ENCODE measurements around the gene CLEC16A.

CLEC16A gene

DNA sequence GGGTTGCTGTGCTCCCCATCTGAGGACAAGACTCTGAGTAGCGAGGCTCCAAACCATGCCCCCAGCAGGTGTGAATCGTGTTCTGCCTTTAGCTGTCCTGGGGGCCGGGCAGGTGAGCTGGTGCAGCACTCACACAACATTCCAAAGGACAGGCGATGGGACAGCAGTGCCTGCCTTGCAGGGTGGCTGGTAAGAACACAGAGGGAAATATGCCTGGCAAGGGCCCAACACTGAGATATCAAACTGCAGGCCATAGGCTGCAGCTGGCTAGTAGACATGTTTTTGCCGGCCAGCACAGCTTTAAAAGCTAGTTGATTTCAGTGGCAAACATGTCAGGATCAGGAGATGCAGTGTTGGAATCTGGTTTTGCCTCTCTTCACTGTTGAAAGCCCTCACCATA is 23.6 kb downstream of the CLEC16A start:
- DNase-seq = no peak

DNA sequence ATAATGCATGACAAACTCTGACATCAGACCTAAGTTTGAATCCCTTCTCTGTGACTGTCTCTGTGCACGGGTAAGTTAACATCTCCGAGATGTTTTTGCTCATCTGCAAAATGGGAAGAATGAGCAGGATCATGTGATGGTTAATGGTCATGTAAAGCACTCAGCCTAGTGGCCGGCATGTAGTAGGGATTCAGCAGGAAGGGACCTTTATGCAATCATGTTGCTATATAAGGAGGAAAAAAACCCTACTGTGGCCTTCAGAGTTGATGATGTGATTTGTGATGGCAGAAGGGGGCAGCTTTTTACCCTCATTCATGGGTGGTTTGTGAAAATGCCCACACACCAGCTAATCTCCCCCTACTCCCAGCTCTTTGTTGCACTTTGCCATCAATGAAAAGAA is 24.1 kb downstream of the CLEC16A start:
- no peak for DNase-seq

DNA sequence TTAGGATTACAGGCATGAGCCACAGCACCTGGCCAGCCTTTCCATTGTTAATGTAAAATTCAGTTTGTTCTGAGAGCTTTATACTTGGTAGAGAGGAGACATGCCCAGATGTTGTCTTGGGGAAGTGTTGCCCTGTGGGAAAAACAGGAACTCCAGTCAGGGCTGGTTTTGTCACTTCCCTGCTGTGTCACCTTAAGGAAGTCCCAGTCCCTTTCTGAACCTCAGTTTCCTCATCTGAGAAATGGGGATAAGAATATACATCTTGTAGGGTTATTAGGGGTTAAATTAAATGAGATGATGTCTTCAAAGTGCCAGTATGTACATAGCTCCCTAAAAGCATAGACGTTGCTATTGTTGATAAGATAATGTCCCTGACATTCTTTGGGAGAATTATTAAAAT is 25.3 kb downstream of the CLEC16A start:
- no peak for DNase-seq

DNA sequence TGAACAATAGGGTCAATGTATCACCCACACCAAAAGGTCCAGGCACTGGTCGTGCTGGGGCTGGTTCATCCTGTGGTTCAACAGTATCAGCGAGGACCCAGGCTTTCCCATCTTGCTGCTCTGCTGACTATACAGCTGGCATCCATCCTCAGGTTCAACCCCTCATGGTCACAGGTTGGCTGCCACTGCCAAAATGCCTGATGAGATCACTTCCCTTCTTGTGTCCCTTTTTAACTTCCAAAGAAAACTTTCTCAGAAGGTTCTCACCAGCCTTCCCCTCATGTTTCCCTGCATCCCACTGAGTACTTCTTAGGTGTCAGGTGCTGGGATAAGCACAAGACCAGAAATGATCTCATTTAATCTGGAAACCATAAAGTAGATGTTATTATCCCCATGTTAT is 25.7 kb downstream of the CLEC16A start:
- no peak for DNase-seq

DNA sequence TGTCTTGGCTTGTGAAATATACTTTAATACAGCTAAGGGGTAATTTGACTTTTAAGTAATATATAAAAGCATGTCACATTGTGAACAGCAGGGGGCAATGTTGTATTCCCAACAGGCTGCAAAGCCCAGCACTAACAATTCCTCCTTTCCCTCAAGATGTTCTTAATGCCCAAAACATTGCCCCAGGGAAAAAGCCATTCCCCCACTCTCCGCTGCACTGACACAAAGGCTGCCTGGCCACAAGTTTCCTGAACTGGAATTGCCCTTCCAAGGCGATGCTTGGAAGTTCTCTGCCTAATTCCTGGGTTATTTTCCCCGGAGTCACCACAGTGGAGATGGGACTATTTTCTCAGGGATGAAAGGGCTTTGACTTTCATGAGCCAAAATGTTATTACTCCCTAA is 27.2 kb downstream of the CLEC16A start:
- DNase-seq = peak; percentile 76

DNA sequence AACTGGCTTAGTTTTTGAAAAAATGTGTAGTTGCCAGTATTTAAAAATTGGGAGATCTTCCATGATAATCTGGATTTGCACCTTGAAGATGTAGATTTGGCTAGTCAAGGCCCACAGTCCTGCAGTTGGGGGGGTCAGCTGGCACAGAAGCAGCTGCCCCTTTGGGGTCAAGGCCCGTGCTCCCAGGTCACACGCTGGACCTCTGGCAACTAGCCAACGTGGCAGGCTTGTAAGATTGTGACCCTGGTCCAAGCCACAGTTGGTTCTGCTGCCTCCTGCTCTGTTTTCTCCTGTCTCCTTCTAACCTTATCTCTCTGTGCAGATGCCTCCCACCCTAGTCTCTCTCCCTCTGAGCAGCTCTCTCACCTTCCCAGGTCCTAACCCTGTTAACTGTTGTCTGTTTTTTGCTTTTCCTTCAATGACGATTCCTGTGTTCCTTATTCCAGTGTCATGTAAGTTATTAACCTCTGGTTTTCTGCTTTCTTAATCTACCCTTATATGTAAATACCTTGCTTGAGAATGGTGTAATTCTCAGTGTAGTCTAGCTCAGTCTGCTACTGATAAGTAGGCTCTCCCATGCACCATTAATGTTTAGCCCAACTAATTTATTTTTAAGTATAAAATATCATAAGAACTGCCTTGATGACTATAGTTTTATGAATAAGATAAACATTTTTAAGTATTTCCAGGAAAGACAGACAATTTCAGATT is 27.9 kb downstream of the CLEC16A start:
- DNase-seq = no peak

DNA sequence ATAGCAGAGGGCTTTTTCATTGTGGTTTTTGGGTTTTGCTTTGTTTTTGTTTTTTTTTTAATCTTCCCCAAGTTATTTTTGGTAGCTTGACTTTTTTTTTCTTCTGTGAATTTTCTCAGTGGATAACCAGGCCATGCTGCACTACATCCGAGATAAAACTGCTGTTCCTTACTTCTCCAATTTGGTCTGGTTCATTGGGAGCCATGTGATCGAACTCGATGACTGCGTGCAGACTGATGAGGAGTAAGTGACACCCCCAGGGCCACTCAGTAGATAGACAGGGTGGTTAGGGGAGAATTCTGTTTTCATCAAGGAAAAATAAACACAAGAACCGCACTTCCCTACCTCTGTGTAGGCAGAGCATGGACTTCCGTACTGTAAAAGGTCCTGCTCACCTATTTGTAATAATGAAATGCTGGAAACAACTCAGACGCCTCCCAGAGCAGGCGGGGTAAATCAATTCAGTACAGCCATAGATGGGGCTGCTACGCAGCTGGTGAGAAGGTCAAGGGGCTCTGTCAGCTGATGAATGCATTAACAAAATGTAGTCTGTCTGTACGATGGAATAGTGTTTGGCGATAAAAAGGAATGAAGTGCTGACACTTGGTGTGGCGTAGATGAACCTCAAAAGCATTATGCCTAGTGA is 28.6 kb downstream of the CLEC16A start:
- no peak for DNase-seq

DNA sequence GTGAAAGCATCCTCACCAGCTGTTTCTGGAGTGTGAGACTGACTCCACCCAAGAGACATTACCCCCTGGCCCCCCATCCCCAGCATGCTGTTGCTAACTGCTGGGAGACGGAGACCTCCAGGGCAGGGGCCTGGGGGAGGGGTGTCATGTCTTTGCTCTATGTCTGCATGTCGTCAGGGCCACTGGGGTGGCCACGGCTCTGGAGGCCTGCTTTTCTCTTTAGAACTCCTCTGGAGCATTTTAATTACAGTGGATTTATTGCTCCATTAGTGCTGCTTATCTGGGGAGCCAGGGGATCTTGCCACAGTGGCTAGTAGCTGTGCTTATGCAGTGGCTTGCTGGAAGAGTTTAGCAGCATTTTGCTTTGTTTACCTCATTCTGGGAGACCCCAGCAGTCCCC is 32.3 kb downstream of the CLEC16A start:
- no peak for DNase-seq

DNA sequence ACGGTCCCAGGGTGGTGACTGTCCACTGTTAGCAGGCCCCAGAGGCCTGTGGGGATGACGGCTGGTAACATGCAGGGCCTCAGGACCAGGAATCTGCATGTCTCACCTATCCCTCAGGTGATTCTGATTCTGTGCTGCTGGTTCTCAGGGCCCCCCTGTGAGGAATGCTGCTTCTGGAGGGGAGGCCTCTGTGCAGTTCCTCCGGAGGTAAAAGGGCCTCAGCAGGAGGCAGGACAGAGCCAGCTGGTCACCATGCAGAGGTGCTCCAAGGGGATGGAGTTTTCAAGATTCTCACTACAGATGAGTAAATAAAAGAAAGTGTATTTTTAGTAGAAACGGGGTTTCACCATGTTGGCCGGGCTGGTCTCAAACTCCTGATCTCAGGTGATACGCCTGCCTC is 33.8 kb downstream of the CLEC16A start:
- DNase-seq = no peak

DNA sequence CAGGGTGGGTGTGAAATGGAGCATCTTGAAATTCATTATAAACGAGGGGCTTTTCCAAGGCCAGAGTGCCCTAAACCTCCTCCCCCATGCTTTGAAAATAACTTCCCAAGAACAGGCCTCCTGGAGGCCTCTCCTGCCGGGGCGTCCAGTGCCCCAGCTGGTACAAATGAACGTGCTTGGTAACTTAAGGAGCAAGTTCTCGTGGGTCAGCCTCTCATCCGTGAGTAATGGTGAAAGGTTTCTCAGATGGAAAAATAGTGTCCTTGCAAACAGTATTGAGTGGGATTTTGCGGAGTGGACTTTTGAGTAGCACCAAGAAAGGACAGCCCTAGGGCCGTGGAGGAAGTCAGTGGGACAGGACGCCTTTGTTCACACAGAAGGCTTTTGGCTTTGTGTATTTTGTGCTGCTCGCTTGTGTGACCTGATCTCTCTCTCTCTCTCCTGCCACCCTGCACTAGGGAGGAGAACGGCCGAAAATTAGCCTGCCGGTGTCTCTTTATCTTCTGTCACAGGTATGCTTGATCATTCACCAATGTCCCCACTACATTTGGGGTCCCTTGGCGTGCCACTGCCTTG is 34.6 kb downstream of the CLEC16A start:
- DNase-seq = peak; percentile 4

DNA sequence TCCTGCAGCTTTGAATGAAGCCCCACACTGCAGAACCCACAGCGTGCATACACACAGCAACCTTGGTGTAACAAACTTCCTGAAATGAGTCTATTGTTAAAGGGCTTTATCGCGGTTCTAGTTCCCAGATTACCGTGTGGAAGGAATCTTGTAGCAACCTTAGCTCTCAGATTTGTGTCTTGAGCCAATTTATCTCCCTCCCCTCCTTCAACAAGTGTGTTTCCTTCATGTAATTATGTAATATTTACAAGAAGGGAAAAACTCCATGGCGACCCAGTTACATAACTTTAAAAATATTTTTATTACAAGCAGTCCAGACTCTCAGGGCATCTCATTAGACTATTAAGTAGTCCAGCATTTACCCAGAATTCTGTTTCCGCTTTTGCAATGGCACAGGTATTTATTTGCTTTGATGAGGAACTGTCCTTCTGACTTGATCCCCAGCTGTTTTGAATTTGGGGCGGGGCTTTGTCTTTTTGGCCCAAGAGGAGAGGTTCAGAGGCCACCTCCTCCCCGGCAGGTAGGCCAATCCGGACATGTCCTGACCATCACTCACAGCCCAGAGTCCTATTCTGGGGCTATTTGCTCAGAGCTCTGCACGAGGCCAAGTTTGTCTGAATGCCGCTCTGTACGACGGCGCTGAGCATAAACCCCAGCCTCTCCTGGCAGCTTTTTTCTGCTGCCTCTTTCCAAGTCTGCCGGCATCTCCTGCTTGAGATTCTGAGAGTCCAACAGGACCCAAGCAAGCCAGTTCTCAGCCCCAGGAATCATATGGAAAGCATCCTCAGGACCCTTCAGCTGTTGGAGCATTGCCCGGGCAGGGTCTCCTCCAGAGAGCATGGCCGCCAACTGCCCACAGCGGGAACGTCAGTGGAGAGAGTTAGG is 35.6 kb downstream of the CLEC16A start:
- peak; percentile 35 for DNase-seq

DNA sequence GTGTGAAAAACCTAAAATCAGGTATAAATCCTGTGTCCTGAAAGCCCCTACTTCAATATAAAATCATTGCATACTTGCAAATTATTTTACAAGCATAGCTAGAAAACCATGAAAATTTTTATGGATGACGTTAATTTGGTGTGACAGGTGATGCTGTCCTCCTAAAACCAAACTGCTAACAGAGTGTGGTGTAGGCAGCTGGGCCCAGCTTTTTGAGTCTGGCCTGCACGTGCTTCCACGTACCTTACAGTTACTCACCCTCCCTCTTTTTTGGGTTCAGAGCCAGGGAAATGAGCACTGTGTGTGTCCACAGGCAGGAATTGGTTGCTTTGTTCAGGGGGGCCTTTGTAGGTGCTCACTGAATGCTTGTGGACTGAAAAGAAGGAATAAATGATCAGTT is 36.4 kb downstream of the CLEC16A start:
- DNase-seq = no peak

DNA sequence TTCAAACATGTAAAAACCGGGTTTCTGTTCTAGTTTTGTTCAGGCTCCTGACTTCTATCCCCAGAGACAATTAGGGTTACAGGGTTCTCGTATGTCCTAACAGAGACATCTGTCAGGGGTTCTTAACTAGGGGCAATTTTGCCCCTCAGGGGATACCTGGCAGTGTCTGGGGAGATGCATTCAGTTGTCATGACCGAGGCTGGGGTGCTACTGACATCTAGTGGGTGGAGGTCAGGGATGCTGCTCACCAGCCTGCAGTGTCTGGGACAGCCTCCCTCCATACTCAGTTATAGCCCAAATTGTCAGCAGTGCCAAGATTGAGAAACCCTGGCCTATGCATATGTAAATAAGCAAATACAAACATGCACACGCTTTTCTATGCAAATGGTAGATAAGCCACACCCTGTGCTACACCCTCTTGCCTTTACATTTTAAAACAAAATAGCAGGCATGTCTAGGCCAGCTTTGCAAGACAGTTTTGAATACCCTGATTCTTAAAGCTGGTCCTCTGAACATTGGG is 37.4 kb downstream of the CLEC16A start:
- DNase-seq = no peak

DNA sequence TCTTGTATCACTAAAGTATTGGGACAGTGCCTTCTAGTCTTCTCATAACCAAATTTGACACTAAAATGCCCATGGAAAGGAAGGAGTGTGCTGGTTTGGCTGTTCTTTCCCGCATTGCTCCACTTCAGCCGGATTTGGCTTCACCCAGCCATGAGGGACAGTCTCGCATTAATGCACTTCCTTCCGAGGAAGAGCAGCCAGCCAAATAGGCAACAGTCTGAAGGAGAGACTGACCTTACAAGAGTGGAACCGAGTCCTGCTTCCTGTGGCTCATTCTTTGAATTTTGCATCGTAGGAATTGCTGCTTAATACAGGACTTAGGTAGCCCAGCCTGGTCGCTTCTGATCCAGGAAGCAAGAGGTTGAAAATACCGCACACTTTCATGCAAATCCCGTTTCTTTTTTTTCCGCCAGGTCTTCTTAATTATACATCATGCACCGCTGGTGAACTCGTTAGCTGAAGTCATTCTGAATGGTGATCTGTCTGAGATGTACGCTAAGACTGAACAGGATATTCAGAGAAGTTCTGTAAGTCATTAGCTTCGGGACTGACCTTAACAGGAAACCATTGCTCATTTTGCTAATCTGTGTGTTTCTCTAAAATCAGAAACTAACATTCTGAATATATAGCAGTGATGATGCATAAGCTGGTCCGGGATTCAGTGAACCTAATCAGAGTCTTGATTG is 38.2 kb downstream of the CLEC16A start:
- DNase-seq = peak; percentile 6

DNA sequence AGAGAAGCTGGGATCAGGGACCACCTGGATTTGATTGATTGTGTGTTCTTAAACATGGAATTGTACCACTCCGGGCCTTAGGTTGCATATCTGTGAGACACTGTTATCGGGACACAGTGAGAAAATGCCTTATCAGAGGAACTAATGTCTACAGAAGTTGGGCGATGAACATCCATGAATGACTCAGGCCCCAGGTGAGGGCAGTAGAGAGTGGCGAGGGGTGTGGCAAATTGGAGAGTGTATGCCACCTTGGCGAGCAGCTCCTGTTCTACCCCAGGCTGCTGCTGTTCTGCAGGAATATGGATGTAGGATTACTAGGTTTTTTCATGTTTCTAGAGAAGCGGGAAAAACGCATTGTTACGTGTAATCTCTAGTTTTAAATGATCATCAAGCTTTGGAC is 38.8 kb downstream of the CLEC16A start:
- no peak for DNase-seq

DNA sequence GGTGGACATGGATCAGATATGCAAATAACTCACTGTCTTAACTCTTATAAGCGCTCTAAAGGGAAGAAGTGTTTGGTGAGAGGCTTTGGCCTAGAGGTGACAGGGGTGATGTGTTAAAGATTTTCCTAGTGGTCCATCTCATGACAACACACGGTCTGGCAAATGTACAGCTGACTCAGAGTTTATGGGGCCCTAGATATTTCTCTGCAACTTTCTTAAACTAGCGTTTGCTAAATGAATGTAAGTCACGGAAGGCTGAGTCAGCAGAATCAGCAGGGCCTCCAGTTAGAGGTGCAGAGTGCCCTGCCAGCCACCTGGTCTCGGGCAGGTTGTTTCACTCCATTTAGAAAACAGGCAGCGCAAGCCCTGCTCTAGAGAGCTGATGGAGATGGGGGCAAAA is 40.1 kb downstream of the CLEC16A start:
- no peak for DNase-seq

DNA sequence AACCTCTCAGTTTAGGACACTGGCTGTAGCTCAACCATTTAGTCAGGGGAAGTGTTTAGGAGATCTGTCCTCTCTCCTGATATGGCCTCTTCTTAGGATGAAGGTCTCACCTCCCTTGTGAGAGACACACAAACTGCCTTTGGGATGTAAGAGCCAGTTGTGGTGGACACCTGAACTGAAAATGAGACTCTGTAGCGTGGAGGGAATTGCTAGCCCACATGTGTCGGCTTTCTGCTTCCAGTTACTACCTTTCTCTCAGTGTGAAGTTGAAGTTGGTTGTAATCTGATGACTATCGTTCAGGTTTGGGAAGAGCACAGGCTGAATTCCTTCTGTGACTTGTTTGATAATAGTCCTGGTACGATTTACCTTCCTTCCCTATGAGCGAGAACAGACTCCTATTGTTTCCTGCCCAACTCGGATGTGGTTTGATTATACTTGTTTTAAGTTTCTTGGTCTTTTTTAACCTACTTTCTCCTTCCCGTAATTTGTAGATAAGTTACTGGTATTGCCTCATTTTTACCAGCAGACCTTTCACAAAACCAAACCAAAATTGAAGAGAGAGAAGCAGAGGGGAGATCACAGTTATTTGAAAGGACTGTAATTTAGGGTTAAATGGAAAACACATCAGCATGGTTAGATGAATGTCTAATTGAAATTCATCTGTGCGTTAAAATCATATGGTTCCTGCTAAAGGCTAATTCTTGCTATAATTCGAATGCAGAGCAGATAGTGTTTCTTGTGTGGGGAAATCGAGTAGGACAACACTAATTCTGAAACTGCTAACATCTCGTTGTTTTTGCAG is 43.2 kb downstream of the CLEC16A start:
- DNase-seq = no peak

DNA sequence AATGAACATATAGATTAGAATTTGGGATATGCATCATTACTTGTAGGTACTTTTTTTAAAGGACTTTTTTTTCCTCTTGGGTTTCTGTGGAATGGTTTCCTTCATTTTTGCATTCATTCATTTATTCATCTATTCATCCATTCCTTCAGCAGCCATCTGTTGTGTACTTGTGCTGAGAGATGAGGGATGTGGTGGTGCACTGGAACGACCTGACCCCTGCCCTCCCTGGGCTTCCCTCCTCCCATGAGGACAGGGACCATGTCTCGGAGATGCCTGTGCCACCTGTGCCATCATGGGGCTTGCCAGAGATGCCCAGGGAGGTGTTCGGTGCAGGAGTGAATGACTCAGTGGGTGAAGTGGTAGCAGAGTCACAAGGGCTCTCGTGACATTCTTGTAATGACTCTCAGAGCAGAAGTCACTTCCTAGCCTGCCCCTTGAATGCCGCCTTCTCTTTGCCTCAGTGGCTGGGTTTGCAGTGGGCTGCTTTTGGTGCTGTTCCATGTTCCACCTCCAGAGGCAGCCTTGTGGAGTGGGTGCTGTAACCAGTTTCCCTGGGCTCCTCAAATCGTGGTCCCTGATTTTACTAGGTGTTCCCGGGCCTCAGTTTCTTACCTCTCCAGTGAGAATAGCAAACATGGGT is 43.9 kb downstream of the CLEC16A start:
- no peak for DNase-seq

DNA sequence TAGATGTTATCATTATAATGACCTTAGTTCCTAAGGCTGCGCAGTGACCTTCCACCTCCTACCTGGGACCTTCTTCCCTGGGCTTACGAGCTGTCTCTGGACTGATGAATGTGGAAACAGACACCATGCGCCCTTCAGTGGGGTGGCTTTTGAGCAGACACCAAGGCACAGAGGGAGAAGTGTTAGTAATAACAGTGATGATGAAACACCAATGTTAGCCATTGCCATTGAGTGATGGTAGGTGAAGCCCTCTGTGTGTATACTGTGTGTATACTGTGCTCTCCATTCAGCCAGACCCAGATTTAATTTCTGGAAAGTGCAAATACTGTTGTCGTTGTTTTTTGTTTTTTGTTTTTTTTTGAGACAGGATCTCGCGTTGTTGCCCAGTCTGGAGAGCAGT is 44.5 kb downstream of the CLEC16A start:
- no peak for DNase-seq

DNA sequence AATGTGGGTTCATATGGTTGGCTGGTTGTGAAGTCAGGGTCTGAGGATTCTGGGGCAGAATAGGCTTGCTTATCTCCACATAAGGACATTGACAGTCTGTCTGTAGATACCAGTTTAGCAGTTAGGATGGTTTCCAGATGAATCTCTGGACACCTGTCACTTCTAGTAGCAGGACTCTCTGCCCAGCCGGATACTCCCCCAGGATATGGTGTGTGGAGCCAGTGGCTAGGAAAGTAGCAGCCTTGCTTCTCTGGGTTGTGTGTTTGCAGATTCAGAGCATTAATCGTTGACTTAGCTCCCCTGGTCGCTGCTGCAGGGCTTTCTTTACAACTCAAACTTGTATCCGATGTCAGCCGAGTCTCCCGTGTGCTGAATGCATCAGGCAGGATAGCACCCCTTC is 45.2 kb downstream of the CLEC16A start:
- DNase-seq = no peak

DNA sequence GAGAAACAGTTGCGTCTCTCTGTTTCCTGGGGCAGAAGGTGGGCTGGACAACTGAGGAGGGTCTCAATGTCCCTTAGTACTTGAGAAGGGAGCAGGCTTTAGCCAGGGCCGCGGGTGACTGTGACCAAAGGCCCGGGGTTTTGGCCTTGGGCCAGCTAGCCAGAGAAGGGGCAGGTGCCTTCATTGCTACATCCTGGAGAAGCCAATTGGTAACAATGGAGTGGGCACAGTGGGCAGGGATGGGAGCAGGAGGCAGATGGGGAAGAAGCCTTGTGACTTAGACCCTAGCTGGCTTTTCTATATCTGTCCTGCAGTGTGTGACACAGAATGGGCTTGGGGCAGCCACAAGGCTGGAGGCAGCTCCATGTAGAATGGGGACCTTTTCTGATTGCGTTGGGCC is 46.0 kb downstream of the CLEC16A start:
- DNase-seq = no peak

Data from midbrain (tissue), 1 donor.